ENCODE measurements around the gene ALDH5A1. TPM values are rescaled to one million over a fixed set of nuclear protein-coding genes. Genes with fewer than 3 reads are reported as not detected.

Gene ALDH5A1
- total RNA-seq, 1 donor from 2014 or later, result 6.6 TPM

GRCh38 chr6:24458134-24458533, 36.6 kb upstream of the ALDH5A1 start:
- H3K27me3 Mint-ChIP-seq (ENCODE audit: unreplicated experiment), result no peaks in the 10 kb centered on the region
- no peaks in the 10 kb centered on the region for H3K4me1 Mint-ChIP-seq (ENCODE audit: unreplicated experiment)
- peaks cover 3% of the 10 kb centered on the region for H3K36me3 Mint-ChIP-seq (ENCODE audit: unreplicated experiment)
- no peak overlapping the region for H3K4me3 Mint-ChIP-seq (ENCODE audit: unreplicated experiment)
- no peak overlapping the region for H3K27ac Mint-ChIP-seq (ENCODE audit: unreplicated experiment)
- TF ChIP-seq CTCF (IDR thresholded peaks at IDR 0.05), result no peak
- H3K9me3 Mint-ChIP-seq (ENCODE audit: unreplicated experiment), result no peaks in the 10 kb centered on the region
- no peak for DNase-seq (ENCODE audit: extremely low spot score, unreplicated experiment)

- H3K9me3 Mint-ChIP-seq (ENCODE audit: unreplicated experiment), result no peaks in the 10 kb centered on the region
- no peaks in the 10 kb centered on the region for H3K27me3 Mint-ChIP-seq (ENCODE audit: unreplicated experiment)
- TF ChIP-seq CTCF (IDR thresholded peaks at IDR 0.05), result no peak
- H3K4me1 Mint-ChIP-seq (ENCODE audit: unreplicated experiment), result no peaks in the 10 kb centered on the region
- H3K27ac Mint-ChIP-seq (ENCODE audit: unreplicated experiment), result no peak overlapping the region
- no peak for DNase-seq (ENCODE audit: extremely low spot score, unreplicated experiment)
- peaks cover 3% of the 10 kb centered on the region for H3K36me3 Mint-ChIP-seq (ENCODE audit: unreplicated experiment)
- no peak overlapping the region for H3K4me3 Mint-ChIP-seq (ENCODE audit: unreplicated experiment)
Observed at GRCh38 chr6:24458941-24459340, 35.8 kb upstream of the ALDH5A1 start.

- Mint-ChIP-seq H3K27ac (ENCODE audit: unreplicated experiment) (no peak overlapping the region), H3K4me3 (ENCODE audit: unreplicated experiment) (no peak overlapping the region), H3K36me3 (ENCODE audit: unreplicated experiment) (peaks cover 3% of the 10 kb centered on the region), H3K9me3 (ENCODE audit: unreplicated experiment) (no peaks in the 10 kb centered on the region), H3K4me1 (ENCODE audit: unreplicated experiment) (no peaks in the 10 kb centered on the region), H3K27me3 (ENCODE audit: unreplicated experiment) (no peaks in the 10 kb centered on the region)
- TF ChIP-seq CTCF (IDR thresholded peaks at IDR 0.05), result no peak
- DNase-seq (ENCODE audit: extremely low spot score, unreplicated experiment), result peak; percentile 36
Observed at GRCh38 chr6:24460966-24461365, 33.8 kb upstream of the ALDH5A1 start.

GRCh38 chr6:24464253-24465038, 30.3 kb upstream of the ALDH5A1 start:
- peaks cover 4% of the 10 kb centered on the region for H3K4me1 Mint-ChIP-seq (ENCODE audit: unreplicated experiment)

More at GRCh38 chr6:24464253-24465038, 30.3 kb upstream of the ALDH5A1 start:
- no peak overlapping the region for H3K4me3 Mint-ChIP-seq (ENCODE audit: unreplicated experiment)
- no peak for TF ChIP-seq CTCF (IDR thresholded peaks at IDR 0.05)
- no peak overlapping the region for H3K27ac Mint-ChIP-seq (ENCODE audit: unreplicated experiment)
- peak; percentile 34 for DNase-seq (ENCODE audit: extremely low spot score, unreplicated experiment)
- H3K27me3 Mint-ChIP-seq (ENCODE audit: unreplicated experiment), result no peaks in the 10 kb centered on the region
- peaks cover 2% of the 10 kb centered on the region for H3K36me3 Mint-ChIP-seq (ENCODE audit: unreplicated experiment)
- no peaks in the 10 kb centered on the region for H3K9me3 Mint-ChIP-seq (ENCODE audit: unreplicated experiment)
